B cell (primary cell): ENCODE data around the gene CALR3. TPM values are rescaled to one million over a fixed set of nuclear protein-coding genes. Genes with fewer than 3 reads are reported as not detected.

ENCODE experiments used
- polyA plus RNA-seq: library from polyadenylated mRNA; depleted of rRNA; stranded (reverse); fragments of >200 nt; gene quantifications from 2 replicates; pipeline ENCODE4 v1.2.3, GENCODE V29; 2012
- small RNA-seq: library from RNA; depleted of rRNA; stranded (forward); fragments of <200 nt; gene quantifications from one replicate; pipeline ENCODE3, GENCODE V24; 2012; ENCODE audit warnings: low replicate concordance, low read depth; ENCODE audit not compliant: insufficient read length
- total RNA-seq, 2 donors: library from RNA; stranded (reverse); fragments of 120-200 nt in 1 of 2; gene quantifications; 1 replicate in 1 of 2; 2 replicates in 1 of 2; pipeline versions ENCODE4 v1.2.3 to v1.2.4, GENCODE V29; 2013 to 2022

CALR3 gene
- total and polyA plus RNA-seq, 2 donors (not counting 1 experiment from before 2014, with no cell fraction given) = 0.44 TPM; not detected in 1

Small RNAs within 50 kb of the gene (small RNA-seq; reads per million reads assigned to genes)
- not detected for gene RN7SL146P

Other genes starting within 250 kb of the CALR3 start
- 241 and 242 TPM in 2 replicates for gene KLF2, start 171.3 kb downstream of the CALR3 start, total RNA-seq
- 3,249 and 3,965 TPM in 2 replicates for gene KLF2, start 171.3 kb downstream of the CALR3 start, polyA plus RNA-seq
- 127 and 128 TPM in 2 replicates for gene EPS15L1, start 24.2 kb downstream of the CALR3 start, total RNA-seq
- gene EPS15L1, start 24.2 kb downstream of the CALR3 start, polyA plus RNA-seq = 39.4 and 49.8 TPM in 2 replicates
- 8.4 and 9.8 TPM in 2 replicates for gene C19orf44, start 227 bp upstream of the CALR3 start, total RNA-seq
- 2.6 and 4.9 TPM in 2 replicates for gene C19orf44, start 227 bp upstream of the CALR3 start, polyA plus RNA-seq
- gene CHERP, start 46.3 kb upstream of the CALR3 start, total RNA-seq = 87.3 and 98.9 TPM in 2 replicates
- 38.3 and 47.5 TPM in 2 replicates for gene CHERP, start 46.3 kb upstream of the CALR3 start, polyA plus RNA-seq
- gene SLC35E1, start 76.2 kb upstream of the CALR3 start, total RNA-seq = 46.8 and 51.6 TPM in 2 replicates
- 23.4 and 26.6 TPM in 2 replicates for gene SLC35E1, start 76.2 kb upstream of the CALR3 start, polyA plus RNA-seq
- gene MED26, start 132.0 kb upstream of the CALR3 start, total RNA-seq = 32.2 and 33.6 TPM in 2 replicates
- gene MED26, start 132.0 kb upstream of the CALR3 start, polyA plus RNA-seq = 15.6 and 21.0 TPM in 2 replicates
- 132 and 133 TPM in 2 replicates for gene SMIM7, start 164.0 kb upstream of the CALR3 start, total RNA-seq
- gene SMIM7, start 164.0 kb upstream of the CALR3 start, polyA plus RNA-seq = 54.7 and 67.1 TPM in 2 replicates
- gene TMEM38A, start 165.0 kb upstream of the CALR3 start, total RNA-seq = 6.7 and 7.1 TPM in 2 replicates
- gene TMEM38A, start 165.0 kb upstream of the CALR3 start, polyA plus RNA-seq = 5.7 and 6.2 TPM in 2 replicates
- gene NWD1, start 223.7 kb upstream of the CALR3 start, total RNA-seq = 0.07 and 0.12 TPM in 2 replicates
- gene NWD1, start 223.7 kb upstream of the CALR3 start, polyA plus RNA-seq = 0.06 and 0.13 TPM in 2 replicates